C4-2B (cell line): ENCODE results near the gene CEACAM5.

Experiments
- H3K27ac ChIP-seq: fragments of 450-650 bp; 2 replicates; pipeline ENCODE4 v1.5.1; 2017
- CTCF ChIP-seq: fragments of 450-650 bp; conservative IDR thresholded peaks from 2 replicates; pipeline ENCODE4 v1.5.1; 2017; ENCODE audit warnings: mild to moderate bottlenecking
- ZFX ChIP-seq: fragments of 450-650 bp; IDR thresholded peaks from 2 replicates; pipeline ENCODE4 v1.6.1; 2017

The CEACAM5 gene

GRCh38 chr19:41720103-41720502 is 11.7 kb downstream of the CEACAM5 start:
- no peak for TF ChIP-seq CTCF
- TF ChIP-seq ZFX: no peak
- H3K27ac ChIP-seq: no peak overlapping the region

- TF ChIP-seq CTCF (no peak), ZFX (no peak)
- no peak overlapping the region for H3K27ac ChIP-seq
Measured at GRCh38 chr19:41726493-41726892, 18.1 kb downstream of the CEACAM5 start.

GRCh38 chr19:41734156-41734555 is 25.7 kb downstream of the CEACAM5 start:
- TF ChIP-seq ZFX (no peak), CTCF (no peak)
- H3K27ac ChIP-seq: no peak overlapping the region

- no peak overlapping the region for H3K27ac ChIP-seq
- TF ChIP-seq CTCF (no peak), ZFX (no peak)
Measured at GRCh38 chr19:41734585-41734984, 26.2 kb downstream of the CEACAM5 start.

- no peak for TF ChIP-seq CTCF
Measured at GRCh38 chr19:41735071-41735600, 26.7 kb downstream of the CEACAM5 start.

GRCh38 chr19:41739361-41739760 is 30.9 kb downstream of the CEACAM5 start:
- no peak overlapping the region for H3K27ac ChIP-seq

More at GRCh38 chr19:41735071-41735600, 26.7 kb downstream of the CEACAM5 start:
- no peak overlapping the region for H3K27ac ChIP-seq

More at GRCh38 chr19:41739361-41739760, 30.9 kb downstream of the CEACAM5 start:
- no peak for TF ChIP-seq CTCF
